ENCODE data around the gene PCBD2. TPM values are rescaled to one million over a fixed set of nuclear protein-coding genes. Genes with fewer than 3 reads are reported as not detected.
"Not testable (repeated sequence)": the region's sequence is repeated elsewhere in the genome, so short reads cannot be mapped to it uniquely, and the experiment has no call there.

Gene PCBD2
- polyA plus RNA-seq, 3 donors: 9.0 to 12.6 (median 9.0) TPM

DNA sequence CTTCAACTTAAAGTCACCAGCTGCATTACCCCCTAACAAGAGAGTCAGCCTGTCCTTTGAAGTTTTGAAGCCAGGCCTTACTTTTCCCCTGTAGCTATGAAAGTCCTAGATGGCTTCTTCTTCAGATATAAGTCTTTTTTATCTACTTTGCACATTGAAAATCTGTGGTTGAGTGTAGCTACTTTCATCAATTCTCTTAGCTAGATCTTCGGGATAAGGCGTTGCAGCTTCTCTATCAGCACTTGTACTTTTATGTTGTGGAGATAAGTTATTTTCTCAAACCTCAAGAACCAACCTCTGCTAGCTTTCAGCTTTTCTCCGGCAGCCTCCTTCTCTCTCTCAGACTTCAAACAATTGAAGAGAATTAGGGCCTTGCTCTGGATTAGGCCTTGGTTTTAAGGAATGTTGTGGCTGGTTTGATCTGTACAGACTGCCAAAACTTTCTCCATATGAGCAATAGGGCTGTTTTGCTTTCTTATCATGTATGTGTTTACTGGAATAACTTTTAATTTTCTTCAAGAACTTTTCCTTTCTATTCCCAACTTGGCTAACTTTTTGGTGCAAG, 84.4 kb downstream of the PCBD2 start:
- Histone ChIP-seq H3K4me3 (replicated peaks in 1 of 3; ENCODE audit: low read depth in 2 of 3, low read length in 3 of 3) (no peak overlapping the region), H3K9ac (ENCODE audit: insufficient read depth, low read length, poor library complexity, severe bottlenecking) (no peak overlapping the region), H3K79me2 (ENCODE audit: insufficient read depth, low read length) (no peaks in the 10 kb centered on the region), H3K27me3 (ENCODE audit: control insufficient read depth in 2 of 2, insufficient read depth in 2 of 2, low read length in 2 of 2) (no peaks in the 10 kb centered on the region), H3K9me3 (replicated peaks in 1 of 2; ENCODE audit: control insufficient read depth in 1 of 2, insufficient read depth in 1 of 2, low read length in 2 of 2) (no peaks in the 10 kb centered on the region), H3K27ac (ENCODE audit: low read depth in 1 of 2, low read length in 2 of 2) (no peak overlapping the region), H2AFZ (ENCODE audit: insufficient read depth, low read depth, low read length, poor library complexity, severe bottlenecking) (no peak overlapping the region), H3K4me2 (replicated peaks; ENCODE audit: extremely low read depth, low read length, poor library complexity, severe bottlenecking) (no peak overlapping the region), H4K20me1 (ENCODE audit: insufficient read depth, low read length) (no peaks in the 10 kb centered on the region), H3K36me3 (replicated peaks in 1 of 2; ENCODE audit: control insufficient read depth in 1 of 2, insufficient read depth in 2 of 2, low read length in 2 of 2) (no peaks in the 10 kb centered on the region), H3K4me1 (ENCODE audit: control insufficient read depth in 1 of 2, insufficient read depth in 2 of 2, low read length in 2 of 2) (no peaks in the 10 kb centered on the region)
- TF ChIP-seq, protein P1, sequence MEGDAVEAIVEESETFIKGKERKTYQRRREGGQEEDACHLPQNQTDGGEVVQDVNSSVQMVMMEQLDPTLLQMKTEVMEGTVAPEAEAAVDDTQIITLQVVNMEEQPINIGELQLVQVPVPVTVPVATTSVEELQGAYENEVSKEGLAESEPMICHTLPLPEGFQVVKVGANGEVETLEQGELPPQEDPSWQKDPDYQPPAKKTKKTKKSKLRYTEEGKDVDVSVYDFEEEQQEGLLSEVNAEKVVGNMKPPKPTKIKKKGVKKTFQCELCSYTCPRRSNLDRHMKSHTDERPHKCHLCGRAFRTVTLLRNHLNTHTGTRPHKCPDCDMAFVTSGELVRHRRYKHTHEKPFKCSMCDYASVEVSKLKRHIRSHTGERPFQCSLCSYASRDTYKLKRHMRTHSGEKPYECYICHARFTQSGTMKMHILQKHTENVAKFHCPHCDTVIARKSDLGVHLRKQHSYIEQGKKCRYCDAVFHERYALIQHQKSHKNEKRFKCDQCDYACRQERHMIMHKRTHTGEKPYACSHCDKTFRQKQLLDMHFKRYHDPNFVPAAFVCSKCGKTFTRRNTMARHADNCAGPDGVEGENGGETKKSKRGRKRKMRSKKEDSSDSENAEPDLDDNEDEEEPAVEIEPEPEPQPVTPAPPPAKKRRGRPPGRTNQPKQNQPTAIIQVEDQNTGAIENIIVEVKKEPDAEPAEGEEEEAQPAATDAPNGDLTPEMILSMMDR (IDR thresholded peaks at IDR 0.05): no peak
- intact Hi-C loops (cut with micrococcal nuclease): no loop called here
- no peak overlapping the region for H3K4me3 Mint-ChIP-seq
- no CpG with 5 or more reads among the region's 3 CpGs for WGBS (ENCODE audit: insufficient coverage)
- peaks cover under 1% of the 10 kb centered on the region for H3K4me1 Mint-ChIP-seq
- no peak overlapping the region for H3K27ac Mint-ChIP-seq
- peaks cover 0 to 9% (median 2%) of the 10 kb centered on the region in 7 donors for H3K9me3 Mint-ChIP-seq
- no peak for DNase-seq
- H3K27me3 Mint-ChIP-seq (ENCODE audit: low read depth in 3 of 3): peaks cover 1 to 4% (median 1%) of the 10 kb centered on the region in 3 donors
- no peaks in the 10 kb centered on the region for H3K36me3 Mint-ChIP-seq

GRCh38 chr5:134990183-134990582, 85.3 kb downstream of the PCBD2 start:
- DNase-seq; H3K4me2 ChIP-seq (replicated peaks; ENCODE audit: extremely low read depth, low read length, poor library complexity, severe bottlenecking); H3K27me3 Mint-ChIP-seq (ENCODE audit: low read depth in 3 of 3); H4K20me1 ChIP-seq (ENCODE audit: insufficient read depth, low read length); H2AFZ ChIP-seq (ENCODE audit: insufficient read depth, low read depth, low read length, poor library complexity, severe bottlenecking); H3K9me3 Mint-ChIP-seq; intact Hi-C loops (cut with micrococcal nuclease); H3K4me3 Mint-ChIP-seq; H3K9me3 ChIP-seq (replicated peaks in 1 of 2; ENCODE audit: control insufficient read depth in 1 of 2, insufficient read depth in 1 of 2, low read length in 2 of 2); H3K27ac ChIP-seq (ENCODE audit: low read depth in 1 of 2, low read length in 2 of 2); H3K36me3 Mint-ChIP-seq; H3K36me3 ChIP-seq (replicated peaks in 1 of 2; ENCODE audit: control insufficient read depth in 1 of 2, insufficient read depth in 2 of 2, low read length in 2 of 2); H3K9ac ChIP-seq (ENCODE audit: insufficient read depth, low read length, poor library complexity, severe bottlenecking); H3K4me1 ChIP-seq (ENCODE audit: control insufficient read depth in 1 of 2, insufficient read depth in 2 of 2, low read length in 2 of 2); H3K27ac Mint-ChIP-seq; H3K79me2 ChIP-seq (ENCODE audit: insufficient read depth, low read length); H3K27me3 ChIP-seq (ENCODE audit: control insufficient read depth in 2 of 2, insufficient read depth in 2 of 2, low read length in 2 of 2); H3K4me3 ChIP-seq (replicated peaks in 1 of 3; ENCODE audit: low read depth in 2 of 3, low read length in 3 of 3); H3K4me1 Mint-ChIP-seq: not testable (repeated sequence)
- WGBS (ENCODE audit: insufficient coverage): 96% methylated on average over 4 of the region's 5 CpGs

Data from CD14-positive monocyte (primary cell).